GM12891 (cell line): ENCODE data around the gene TAF8.
A peak's percentile ranks its signal among the peaks of the same experiment; 100 is the strongest.

ENCODE experiments used
- DNase-seq: peaks from one replicate; pipeline ENCODE4 v3.0.0; 2011; ENCODE audit warnings: low spot score; ENCODE audit not compliant: insufficient read length
- FAIRE-seq: peaks from 2 replicates; lab custom pipeline; 2011; peaks lifted over from hg19 to GRCh38; lab: Jason Lieb, UNC
- PAX5 ChIP-seq: IDR thresholded peaks from 2 replicates; pipeline ENCODE4 v1.6.1; 2011; ENCODE audit warnings: low read length, moderate library complexity, mild to moderate bottlenecking; ENCODE audit not compliant: insufficient read depth, severe bottlenecking
- POLR2A ChIP-seq: IDR thresholded peaks from 2 replicates; pipeline ENCODE4 v1.6.1; 2011; ENCODE audit warnings: low read depth, low read length, control low read depth
- POLR2AphosphoS5 ChIP-seq: IDR thresholded peaks from 2 replicates; pipeline ENCODE4 v1.6.1; 2011; ENCODE audit warnings: low read depth, low read length, control low read depth
- POU2F2 ChIP-seq: IDR thresholded peaks from 2 replicates; pipeline ENCODE4 v1.6.1; 2011; ENCODE audit warnings: low read depth, mild to moderate bottlenecking, control low read depth, low read length, moderate library complexity
- SPI1 ChIP-seq: IDR thresholded peaks from 2 replicates; pipeline ENCODE4 v1.6.1; 2011; ENCODE audit warnings: low read depth, low read length, control low read depth
- TAF1 ChIP-seq: IDR thresholded peaks from 2 replicates; pipeline ENCODE4 v1.6.1; 2011; ENCODE audit warnings: low read depth, low read length, control low read depth

Gene TAF8

GRCh38 chr6:42042108-42042507 lies 8.2 kb upstream of the TAF8 start:
- no peak for DNase-seq
- no peak for FAIRE-seq
- TF ChIP-seq SPI1, result no peak
- no peak for TF ChIP-seq POLR2AphosphoS5
- TF ChIP-seq PAX5, result no peak
- TF ChIP-seq TAF1, result no peak
- TF ChIP-seq POU2F2, result no peak
- TF ChIP-seq POLR2A, result no peak

GRCh38 chr6:42043787-42044475 lies 6.4 kb upstream of the TAF8 start:
- peak; percentile 87 for FAIRE-seq
- TF ChIP-seq POLR2A (no peak), POU2F2 (0 out of 2 replicates have a peak, but pooled peaks have one; percentile 29), PAX5 (no peak)
- no peak for DNase-seq

- TF ChIP-seq PAX5 (no peak), TAF1 (no peak), POU2F2 (no peak), SPI1 (no peak), POLR2A (no peak), POLR2AphosphoS5 (no peak)
- DNase-seq, result no peak
- peak; percentile 47 for FAIRE-seq
Observed at GRCh38 chr6:42045538-42046460, 4.5 kb upstream of the TAF8 start.

- DNase-seq (no peak), FAIRE-seq (no peak)
- TF ChIP-seq SPI1 (no peak), POLR2A (no peak), POU2F2 (no peak), POLR2AphosphoS5 (no peak), PAX5 (no peak), TAF1 (no peak)
Observed at GRCh38 chr6:42046464-42047212, 3.7 kb upstream of the TAF8 start.

GRCh38 chr6:42047213-42047590 lies 3.1 kb upstream of the TAF8 start:
- FAIRE-seq (no peak), DNase-seq (no peak)
- TF ChIP-seq SPI1 (no peak), POU2F2 (no peak), PAX5 (no peak), TAF1 (no peak), POLR2AphosphoS5 (no peak), POLR2A (no peak)

- TF ChIP-seq POU2F2, result no peak
- DNase-seq (no peak), FAIRE-seq (no peak)
Observed at GRCh38 chr6:42047790-42048405, 2.4 kb upstream of the TAF8 start.

GRCh38 chr6:42049116-42049809 lies 1.1 kb upstream of the TAF8 start:
- no peak for TF ChIP-seq POLR2A
- FAIRE-seq (peak; percentile 48), DNase-seq (no peak)

- TF ChIP-seq PAX5 (no peak), POLR2AphosphoS5 (no peak), POLR2A (no peak), POU2F2 (no peak), SPI1 (no peak), TAF1 (no peak)
- FAIRE-seq, result no peak
- no peak for DNase-seq
Observed at GRCh38 chr6:42049948-42050296, 402 bp upstream of the TAF8 start.

GRCh38 chr6:42051268-42051653 lies 937 bp downstream of the TAF8 start:
- FAIRE-seq (no peak), DNase-seq (no peak)
- no peak for TF ChIP-seq SPI1
